HG03175 (cell line): Measurements from ENCODE around the gene PHAF1.

Source experiments
- ATAC-seq: cut with Tn5 transposase; IDR thresholded peaks from one replicate; pipeline ENCODE4 v1.9.1; 2021; ENCODE audit warnings: mild to moderate bottlenecking, moderate library complexity; ENCODE audit not compliant: unreplicated experiment

The PHAF1 gene

GRCh38 chr16:67177743-67178699 lies 68.3 kb downstream of the PHAF1 start:
- ATAC-seq: no peak

GRCh38 chr16:67179421-67180080 lies 69.8 kb downstream of the PHAF1 start:
- ATAC-seq: no peak

- ATAC-seq: no peak
Observed at GRCh38 chr16:67180166-67180565, 70.4 kb downstream of the PHAF1 start.

- no peak for ATAC-seq
Observed at GRCh38 chr16:67181346-67181745, 71.6 kb downstream of the PHAF1 start.

GRCh38 chr16:67182288-67182687 lies 72.5 kb downstream of the PHAF1 start:
- ATAC-seq: no peak

GRCh38 chr16:67183284-67183626 lies 73.5 kb downstream of the PHAF1 start:
- ATAC-seq: no peak

GRCh38 chr16:67183627-67184452 lies 74.1 kb downstream of the PHAF1 start, which contains the start of gene MATCAP1:
MATCAP1 (minus strand) TSS chr16:67183963; CDS start chr16:67180610, 3,353 bp downstream.
- peak; percentile 94 for ATAC-seq

GRCh38 chr16:67184453-67184994 lies 74.8 kb downstream of the PHAF1 start:
- no peak for ATAC-seq

- peak; percentile 38 for ATAC-seq
Observed at GRCh38 chr16:67184995-67185650, 75.4 kb downstream of the PHAF1 start.

GRCh38 chr16:67185651-67186134 lies 76.0 kb downstream of the PHAF1 start:
- no peak for ATAC-seq

GRCh38 chr16:67186550-67186950 lies 76.8 kb downstream of the PHAF1 start:
- ATAC-seq: no peak

GRCh38 chr16:67187175-67187890 lies 77.6 kb downstream of the PHAF1 start:
- no peak for ATAC-seq

- no peak for ATAC-seq
Observed at GRCh38 chr16:67188323-67188722, 78.6 kb downstream of the PHAF1 start.

GRCh38 chr16:67188798-67189197 lies 79.1 kb downstream of the PHAF1 start:
- no peak for ATAC-seq

- ATAC-seq: no peak
Observed at GRCh38 chr16:67190041-67190440, 80.3 kb downstream of the PHAF1 start, which contains the start of gene EXOC3L1. EXOC3L1 (minus strand) TSS chr16:67190136; CDS start chr16:67189676, 460 bp downstream.

- ATAC-seq: no peak
Observed at GRCh38 chr16:67190448-67191399, 81.0 kb downstream of the PHAF1 start.

GRCh38 chr16:67191411-67191994 lies 81.8 kb downstream of the PHAF1 start:
- ATAC-seq: no peak
